Body of pancreas (tissue), 4 donors: ENCODE measurements around the gene GABRG3.

Experiments used
- POLR2A ChIP-seq, 3 donors: fragments of 450-650 bp; IDR thresholded peaks; one replicate each; pipeline ENCODE4 v1.6.1; 2016; ENCODE audit warnings: antibody characterized with exemption in 3 of 3, mild to moderate bottlenecking in 2 of 3
- TF ChIP-seq, protein P1 (sequence below), 7 experiments: fragments of 450-650 bp in 4 of 7; fragments of 200-600 bp in 3 of 7; sonication (generic) in 3 of 7; IDR thresholded peaks; one replicate each; pipeline ENCODE4 v1.5.1; 2016 to 2019; ENCODE audit warnings: antibody characterized with exemption in 7 of 7

DNA sequence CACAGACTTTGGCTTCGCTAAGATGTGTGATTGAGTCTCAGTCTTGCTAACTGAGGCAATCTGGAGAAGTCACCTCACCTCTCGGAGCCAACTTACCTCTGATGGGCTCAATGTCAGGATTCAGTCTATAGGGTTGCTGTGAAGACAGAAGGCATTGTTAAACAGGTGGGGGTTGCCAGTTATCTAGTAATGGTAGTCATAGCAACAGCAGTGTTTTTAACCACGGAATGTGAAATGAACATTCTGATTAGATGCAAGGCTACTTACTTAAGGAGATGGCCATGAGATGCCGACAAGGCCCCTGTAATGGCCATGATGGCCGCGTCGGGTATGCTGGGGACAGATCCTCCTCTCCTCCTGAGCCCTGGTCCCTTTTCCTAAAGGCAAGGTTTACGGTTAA, 243.1 kb downstream of the GABRG3 start:
- TF ChIP-seq, protein P1, sequence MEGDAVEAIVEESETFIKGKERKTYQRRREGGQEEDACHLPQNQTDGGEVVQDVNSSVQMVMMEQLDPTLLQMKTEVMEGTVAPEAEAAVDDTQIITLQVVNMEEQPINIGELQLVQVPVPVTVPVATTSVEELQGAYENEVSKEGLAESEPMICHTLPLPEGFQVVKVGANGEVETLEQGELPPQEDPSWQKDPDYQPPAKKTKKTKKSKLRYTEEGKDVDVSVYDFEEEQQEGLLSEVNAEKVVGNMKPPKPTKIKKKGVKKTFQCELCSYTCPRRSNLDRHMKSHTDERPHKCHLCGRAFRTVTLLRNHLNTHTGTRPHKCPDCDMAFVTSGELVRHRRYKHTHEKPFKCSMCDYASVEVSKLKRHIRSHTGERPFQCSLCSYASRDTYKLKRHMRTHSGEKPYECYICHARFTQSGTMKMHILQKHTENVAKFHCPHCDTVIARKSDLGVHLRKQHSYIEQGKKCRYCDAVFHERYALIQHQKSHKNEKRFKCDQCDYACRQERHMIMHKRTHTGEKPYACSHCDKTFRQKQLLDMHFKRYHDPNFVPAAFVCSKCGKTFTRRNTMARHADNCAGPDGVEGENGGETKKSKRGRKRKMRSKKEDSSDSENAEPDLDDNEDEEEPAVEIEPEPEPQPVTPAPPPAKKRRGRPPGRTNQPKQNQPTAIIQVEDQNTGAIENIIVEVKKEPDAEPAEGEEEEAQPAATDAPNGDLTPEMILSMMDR (IDR thresholded peaks at IDR 0.05) = no peak
- no peak for TF ChIP-seq POLR2A (IDR thresholded peaks at IDR 0.05)
